Measurements from ENCODE around the gene PICK1.

DNA sequence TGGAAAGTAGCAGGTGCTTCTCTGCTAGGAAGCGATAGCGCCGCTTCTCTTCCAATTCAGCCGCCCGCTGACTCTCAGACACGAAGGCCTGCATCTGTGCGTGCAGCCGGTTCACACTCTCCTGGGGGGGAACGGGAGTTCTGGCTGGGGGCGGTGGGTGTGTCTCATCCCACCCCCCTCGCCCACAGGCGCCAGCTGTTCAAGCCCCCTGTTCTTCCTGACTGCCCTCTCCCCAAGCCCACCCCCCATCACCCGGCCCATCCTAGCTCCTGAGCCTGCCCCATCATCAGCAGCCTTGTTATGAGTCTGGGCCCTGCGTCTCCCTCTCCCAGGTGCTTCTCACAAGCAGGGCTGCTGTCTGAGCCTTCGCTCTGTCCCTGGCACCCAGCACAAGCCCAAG is 39.9 kb downstream of the PICK1 start:
- TF ChIP-seq, protein P1, sequence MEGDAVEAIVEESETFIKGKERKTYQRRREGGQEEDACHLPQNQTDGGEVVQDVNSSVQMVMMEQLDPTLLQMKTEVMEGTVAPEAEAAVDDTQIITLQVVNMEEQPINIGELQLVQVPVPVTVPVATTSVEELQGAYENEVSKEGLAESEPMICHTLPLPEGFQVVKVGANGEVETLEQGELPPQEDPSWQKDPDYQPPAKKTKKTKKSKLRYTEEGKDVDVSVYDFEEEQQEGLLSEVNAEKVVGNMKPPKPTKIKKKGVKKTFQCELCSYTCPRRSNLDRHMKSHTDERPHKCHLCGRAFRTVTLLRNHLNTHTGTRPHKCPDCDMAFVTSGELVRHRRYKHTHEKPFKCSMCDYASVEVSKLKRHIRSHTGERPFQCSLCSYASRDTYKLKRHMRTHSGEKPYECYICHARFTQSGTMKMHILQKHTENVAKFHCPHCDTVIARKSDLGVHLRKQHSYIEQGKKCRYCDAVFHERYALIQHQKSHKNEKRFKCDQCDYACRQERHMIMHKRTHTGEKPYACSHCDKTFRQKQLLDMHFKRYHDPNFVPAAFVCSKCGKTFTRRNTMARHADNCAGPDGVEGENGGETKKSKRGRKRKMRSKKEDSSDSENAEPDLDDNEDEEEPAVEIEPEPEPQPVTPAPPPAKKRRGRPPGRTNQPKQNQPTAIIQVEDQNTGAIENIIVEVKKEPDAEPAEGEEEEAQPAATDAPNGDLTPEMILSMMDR (conservative IDR thresholded peaks at IDR 0.05 in 1 of 2, IDR thresholded peaks at IDR 0.05 in 1 of 2; ENCODE audit: extremely low read depth in 1 of 2, insufficient read depth in 1 of 2, low read depth in 1 of 2, low read length in 2 of 2): no peak
- no peak for TF ChIP-seq EZH2 (IDR thresholded peaks at IDR 0.05; ENCODE audit: borderline replicate concordance, low read length)

Data from mammary epithelial cell (primary cell).